Suprapubic skin (tissue), 4 donors: ENCODE measurements around the gene ZNF680. TPM values are rescaled to one million over a fixed set of nuclear protein-coding genes. Genes with fewer than 3 reads are reported as not detected.

ENCODE experiments used
- DNase-seq, 2 donors: peaks; one replicate each; pipeline ENCODE4 v3.0.0-alpha.2; 2019; ENCODE audit warnings: low spot score in 2 of 2
- H3K27ac ChIP-seq: fragments of 200-600 bp; sonication (generic); one replicate; pipeline ENCODE4 v1.5.1; 2019
- H3K27me3 ChIP-seq: fragments of 200-600 bp; sonication (generic); one replicate; pipeline ENCODE4 v1.5.1; 2019
- H3K36me3 ChIP-seq: fragments of 200-600 bp; sonication (generic); one replicate; pipeline ENCODE4 v1.5.1; 2019
- H3K4me1 ChIP-seq: fragments of 200-600 bp; sonication (generic); one replicate; pipeline ENCODE4 v1.5.1; 2019
- H3K4me3 ChIP-seq: fragments of 200-600 bp; sonication (generic); one replicate; pipeline ENCODE4 v1.5.1; 2019; ENCODE audit warnings: mild to moderate bottlenecking
- H3K9me3 ChIP-seq: fragments of 200-600 bp; sonication (generic); one replicate; pipeline ENCODE4 v1.5.1; 2019
- EP300 ChIP-seq: sonication (generic); formaldehyde crosslinking; IDR thresholded peaks from one replicate; pipeline ENCODE4 v1.6.1; 2017; ENCODE audit warnings: antibody characterized with exemption
- POLR2A ChIP-seq, 2 donors: fragments of 450-650 bp; IDR thresholded peaks; one replicate each; pipeline ENCODE4 v1.6.1; 2017; ENCODE audit warnings: antibody characterized with exemption in 2 of 2, mild to moderate bottlenecking in 2 of 2, moderate library complexity in 2 of 2
- POLR2AphosphoS5 ChIP-seq, 3 donors: sonication (generic); formaldehyde crosslinking; IDR thresholded peaks; one replicate each; pipeline ENCODE4 v1.6.1; 2017; ENCODE audit warnings: antibody characterized with exemption in 3 of 3
- WGBS: methylation state at CpG from one replicate; pipeline ENCODE4 v1.1.5; 2018; 5-methylcytosine and 5-hydroxymethylcytosine counted together
- total RNA-seq, 4 donors: library from RNA; depleted of rRNA; stranded (reverse); fragments of >200 nt; gene quantifications; one replicate each; pipeline ENCODE4 v1.1.0, GENCODE V29; 2016
- TF ChIP-seq, protein P1 (sequence below), 2 donors: fragments of 200-600 bp in 1 of 2; fragments of 450-650 bp in 1 of 2; sonication (generic) in 1 of 2; IDR thresholded peaks; one replicate each; pipeline ENCODE4 v1.5.1; 2016 to 2019; ENCODE audit warnings: antibody characterized with exemption in 2 of 2, mild to moderate bottlenecking in 1 of 2, moderate library complexity in 1 of 2

ZNF680 gene
- total RNA-seq, 4 donors from 2014 or later: 9.6 to 19.3 (median 13.1) TPM

GRCh38 chr7:64485623-64486022 lies 77.2 kb downstream of the ZNF680 start:
- no peaks in the 10 kb centered on the region for H3K36me3 ChIP-seq
- no peak for TF ChIP-seq POLR2AphosphoS5 (IDR thresholded peaks at IDR 0.05)
- TF ChIP-seq EP300: no peak
- TF ChIP-seq POLR2A (IDR thresholded peaks at IDR 0.05): no peak
- TF ChIP-seq, protein P1, sequence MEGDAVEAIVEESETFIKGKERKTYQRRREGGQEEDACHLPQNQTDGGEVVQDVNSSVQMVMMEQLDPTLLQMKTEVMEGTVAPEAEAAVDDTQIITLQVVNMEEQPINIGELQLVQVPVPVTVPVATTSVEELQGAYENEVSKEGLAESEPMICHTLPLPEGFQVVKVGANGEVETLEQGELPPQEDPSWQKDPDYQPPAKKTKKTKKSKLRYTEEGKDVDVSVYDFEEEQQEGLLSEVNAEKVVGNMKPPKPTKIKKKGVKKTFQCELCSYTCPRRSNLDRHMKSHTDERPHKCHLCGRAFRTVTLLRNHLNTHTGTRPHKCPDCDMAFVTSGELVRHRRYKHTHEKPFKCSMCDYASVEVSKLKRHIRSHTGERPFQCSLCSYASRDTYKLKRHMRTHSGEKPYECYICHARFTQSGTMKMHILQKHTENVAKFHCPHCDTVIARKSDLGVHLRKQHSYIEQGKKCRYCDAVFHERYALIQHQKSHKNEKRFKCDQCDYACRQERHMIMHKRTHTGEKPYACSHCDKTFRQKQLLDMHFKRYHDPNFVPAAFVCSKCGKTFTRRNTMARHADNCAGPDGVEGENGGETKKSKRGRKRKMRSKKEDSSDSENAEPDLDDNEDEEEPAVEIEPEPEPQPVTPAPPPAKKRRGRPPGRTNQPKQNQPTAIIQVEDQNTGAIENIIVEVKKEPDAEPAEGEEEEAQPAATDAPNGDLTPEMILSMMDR (IDR thresholded peaks at IDR 0.05): no peak
- whole genome bisulfite sequencing: 50% methylated on average over 1 of the region's 1 CpG
- H3K27me3 ChIP-seq: no peaks in the 10 kb centered on the region
- peaks cover 5% of the 10 kb centered on the region for H3K9me3 ChIP-seq
- no peak overlapping the region for H3K27ac ChIP-seq
- DNase-seq: no peak
- no peak overlapping the region for H3K4me3 ChIP-seq
- no peaks in the 10 kb centered on the region for H3K4me1 ChIP-seq

Other genes with a start within 250 kb of the ZNF680 start
- 10 to 100 TPM in 1 of 4 donors, 1 to 10 TPM in 3; 6.0 to 28.6 (median 8.0) TPM for gene ZNF736, start 249.1 kb downstream of the ZNF680 start, total RNA-seq
- 10 to 100 TPM; 14.4 to 22.8 (median 16.5) TPM for gene ZNF107, start 103.1 kb upstream of the ZNF680 start, total RNA-seq
- 10 to 100 TPM; 24.3 to 61.3 (median 29.7) TPM for gene ZNF138, start 231.4 kb upstream of the ZNF680 start, total RNA-seq